Gastrocnemius medialis (tissue), 4 donors: ENCODE measurements around the gene TFCP2.

ENCODE experiments used
- POLR2A ChIP-seq, 2 donors: fragments of 450-650 bp; IDR thresholded peaks; one replicate each; pipeline ENCODE4 v1.6.1; 2017; ENCODE audit warnings: antibody characterized with exemption in 2 of 2, mild to moderate bottlenecking in 2 of 2, moderate library complexity in 2 of 2
- TF ChIP-seq, protein P1 (sequence below), 5 experiments: fragments of 450-650 bp in 3 of 5; fragments of 200-600 bp in 2 of 5; sonication (generic) in 2 of 5; IDR thresholded peaks in 4 of 5; conservative IDR thresholded peaks in 1 of 5; 1 replicate in 4 of 5; 2 replicates in 1 of 5; pipeline ENCODE4 v1.5.1; 2016 to 2019; ENCODE audit warnings: antibody characterized with exemption in 5 of 5, mild to moderate bottlenecking in 3 of 5, moderate library complexity in 3 of 5

DNA sequence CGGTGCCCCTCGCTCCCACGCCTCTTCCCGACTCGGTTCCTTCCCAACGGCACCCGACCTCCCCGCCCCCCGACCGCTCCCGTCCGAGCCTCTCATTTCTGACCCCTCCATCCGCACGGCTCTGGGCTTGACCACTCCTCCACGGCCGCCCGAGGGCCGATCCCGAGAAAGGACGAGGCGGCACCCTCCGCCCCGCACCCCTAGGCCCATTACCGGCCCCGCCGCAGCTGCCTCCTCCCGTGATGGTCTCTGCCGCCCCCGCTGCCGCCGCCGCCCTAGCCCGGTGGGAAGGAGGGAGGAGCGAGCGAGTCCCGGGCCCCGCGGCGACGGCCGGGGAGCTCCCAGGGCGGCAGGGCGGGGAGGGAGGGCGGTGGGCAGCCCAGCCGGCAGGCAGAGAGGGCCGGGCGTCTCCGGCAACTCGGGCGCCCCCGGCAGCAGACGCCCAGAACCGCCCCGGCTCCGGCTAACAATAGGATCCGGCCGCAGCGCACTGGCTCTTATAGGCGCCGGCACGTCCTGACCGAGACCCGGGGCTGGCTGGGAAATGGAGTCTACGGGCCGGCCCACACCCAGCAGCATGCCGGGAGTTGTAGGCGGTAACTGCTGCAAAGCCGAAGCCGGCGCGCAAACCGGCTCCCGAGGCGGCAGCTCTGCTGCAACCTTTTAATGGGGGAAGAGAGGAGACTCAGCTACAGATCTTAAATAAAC is 89.7 kb downstream of the TFCP2 start, which contains the start of gene CSRNP2:
- TF ChIP-seq, protein P1, sequence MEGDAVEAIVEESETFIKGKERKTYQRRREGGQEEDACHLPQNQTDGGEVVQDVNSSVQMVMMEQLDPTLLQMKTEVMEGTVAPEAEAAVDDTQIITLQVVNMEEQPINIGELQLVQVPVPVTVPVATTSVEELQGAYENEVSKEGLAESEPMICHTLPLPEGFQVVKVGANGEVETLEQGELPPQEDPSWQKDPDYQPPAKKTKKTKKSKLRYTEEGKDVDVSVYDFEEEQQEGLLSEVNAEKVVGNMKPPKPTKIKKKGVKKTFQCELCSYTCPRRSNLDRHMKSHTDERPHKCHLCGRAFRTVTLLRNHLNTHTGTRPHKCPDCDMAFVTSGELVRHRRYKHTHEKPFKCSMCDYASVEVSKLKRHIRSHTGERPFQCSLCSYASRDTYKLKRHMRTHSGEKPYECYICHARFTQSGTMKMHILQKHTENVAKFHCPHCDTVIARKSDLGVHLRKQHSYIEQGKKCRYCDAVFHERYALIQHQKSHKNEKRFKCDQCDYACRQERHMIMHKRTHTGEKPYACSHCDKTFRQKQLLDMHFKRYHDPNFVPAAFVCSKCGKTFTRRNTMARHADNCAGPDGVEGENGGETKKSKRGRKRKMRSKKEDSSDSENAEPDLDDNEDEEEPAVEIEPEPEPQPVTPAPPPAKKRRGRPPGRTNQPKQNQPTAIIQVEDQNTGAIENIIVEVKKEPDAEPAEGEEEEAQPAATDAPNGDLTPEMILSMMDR (IDR thresholded peaks at IDR 0.05 in 4 of 5, conservative IDR thresholded peaks at IDR 0.05 in 1 of 5) = peak in 1 of 5 experiments; percentile 12
- peak; percentile 100 for TF ChIP-seq POLR2A (IDR thresholded peaks at IDR 0.05)
